Activated CD8-positive, alpha-beta memory T cell treated with anti-CD3 and anti-CD28 coated beads, Interleukin-2, amount 50 U/mL, for 4 hours (primary cell): Measurements from ENCODE around the gene MEGF11.
"Not testable (repeated sequence)": the region's sequence is repeated elsewhere in the genome, so short reads cannot be mapped to it uniquely, and the experiment has no call there.

Experiments
- DNase-seq: peaks from one replicate; pipeline ENCODE4 v3.0.0-alpha.2; 2020

Gene MEGF11

GRCh38 chr15:65869954-65870871 lies 383.3 kb downstream of the MEGF11 start:
- no peak for DNase-seq

- DNase-seq, result peak; percentile 95
These were observed 384.2 kb downstream of the MEGF11 start, which contains the start of gene RAB11A for GRCh38 chr15:65869126-65869953. TSS of gene RAB11A (plus strand) at chr15:65869491. CDS start at chr15:65869586, 95 bp downstream.

GRCh38 chr15:65868546-65869125 lies 384.9 kb downstream of the MEGF11 start:
- no peak for DNase-seq

- DNase-seq, result not testable (repeated sequence)
These were observed 385.6 kb downstream of the MEGF11 start for GRCh38 chr15:65867933-65868332.

GRCh38 chr15:65867244-65867643 lies 386.3 kb downstream of the MEGF11 start:
- no peak for DNase-seq

- DNase-seq, result no peak
These were observed 390.4 kb downstream of the MEGF11 start for GRCh38 chr15:65863106-65863505.

GRCh38 chr15:65862682-65863081 lies 390.9 kb downstream of the MEGF11 start:
- peak; percentile 48 for DNase-seq

- no peak for DNase-seq
These were observed 395.7 kb downstream of the MEGF11 start for GRCh38 chr15:65857718-65858402.

- DNase-seq, result peak; percentile 82
These were observed 396.6 kb downstream of the MEGF11 start for GRCh38 chr15:65856821-65857455.

- no peak for DNase-seq
These were observed 401.6 kb downstream of the MEGF11 start for GRCh38 chr15:65851981-65852380.

GRCh38 chr15:65847989-65848388 lies 405.6 kb downstream of the MEGF11 start:
- no peak for DNase-seq

GRCh38 chr15:65845826-65846519 lies 407.6 kb downstream of the MEGF11 start:
- no peak for DNase-seq
